HG02943 (cell line): ENCODE data around the gene SPACA9.

Source experiments
- ATAC-seq: cut with Tn5 transposase; IDR thresholded peaks from one replicate; pipeline ENCODE4 v1.9.1; 2021; ENCODE audit warnings: mild to moderate bottlenecking, low read depth, moderate library complexity; ENCODE audit not compliant: unreplicated experiment

The SPACA9 gene

GRCh38 chr9:132935026-132935425 lies 56.3 kb downstream of the SPACA9 start:
- no peak for ATAC-seq

- no peak for ATAC-seq
Observed at GRCh38 chr9:132937463-132937901, 58.8 kb downstream of the SPACA9 start.

GRCh38 chr9:132939169-132939568 lies 60.5 kb downstream of the SPACA9 start:
- ATAC-seq, result no peak
